Thyroid gland (tissue), 4 donors: ENCODE data around the gene REPS1. TPM values are rescaled to one million over a fixed set of nuclear protein-coding genes. Genes with fewer than 3 reads are reported as not detected.

Source experiments
- DNase-seq, 2 donors: peaks; one replicate each; pipeline ENCODE4 v3.0.0-alpha.2; 2019
- H3K27ac ChIP-seq, 3 donors: fragments of 200-600 bp; sonication (generic); 1 replicate in 2 of 3; 2 replicates in 1 of 3; pipeline ENCODE4 v1.5.1; 2016 to 2019; ENCODE audit warnings: mild to moderate bottlenecking in 1 of 3, moderate library complexity in 1 of 3
- H3K27me3 ChIP-seq: fragments of 200-600 bp; sonication (generic); one replicate; pipeline ENCODE4 v1.5.1; 2019
- H3K36me3 ChIP-seq, 2 donors: fragments of 200-600 bp; sonication (generic); one replicate each; pipeline ENCODE4 v1.5.1; 2016 to 2019
- H3K4me1 ChIP-seq, 2 donors: fragments of 200-600 bp; sonication (generic); one replicate each; pipeline ENCODE4 v1.5.1; 2017 to 2019
- H3K4me3 ChIP-seq, 3 donors: fragments of 200-600 bp; sonication (generic); replicated peaks in 1 of 3; 1 replicate in 2 of 3; 2 replicates in 1 of 3; pipeline ENCODE4 v1.5.1; 2016; ENCODE audit warnings: mild to moderate bottlenecking in 1 of 3
- H3K9me3 ChIP-seq: fragments of 200-600 bp; sonication (generic); one replicate; pipeline ENCODE4 v1.5.1; 2017
- CTCF ChIP-seq, 6 experiments: fragments of 200-600 bp in 3 of 6; fragments of 450-650 bp in 3 of 6; sonication (generic) in 3 of 6; IDR thresholded peaks; one replicate each; pipeline ENCODE4 v1.5.1; 2016 to 2019; ENCODE audit warnings: antibody characterized with exemption in 6 of 6, mild to moderate bottlenecking in 2 of 6, inconsistent platforms in 1 of 6, moderate library complexity in 1 of 6
- POLR2A ChIP-seq, 2 donors: fragments of 450-650 bp; IDR thresholded peaks; one replicate each; pipeline ENCODE4 v1.6.1; 2017; ENCODE audit warnings: antibody characterized with exemption in 2 of 2, mild to moderate bottlenecking in 2 of 2, moderate library complexity in 1 of 2
- WGBS, 2 donors: methylation state at CpG; one replicate each; pipeline ENCODE4 v1.1.5; 2017; 5-methylcytosine and 5-hydroxymethylcytosine counted together
- intact Hi-C: fragments of 100-400 bp; cut with DNase I; formaldehyde crosslinking; loops from one replicate; pipeline ENCODE4 v1.15.1; 2023
- total RNA-seq, 4 donors: library from RNA; depleted of rRNA; stranded (reverse); fragments of >200 nt; gene quantifications; one replicate each; pipeline ENCODE4 v1.2.3, GENCODE V29; 2016

REPS1 gene
- total RNA-seq, 4 donors from 2014 or later, result 51.5 to 93.9 (median 66.1) TPM

- no peaks in the 10 kb centered on the region for H3K36me3 ChIP-seq
- no peak for DNase-seq
- peak overlapping the region in 2 of 3 donors; percentile 66 to 82 for H3K4me3 ChIP-seq
- intact Hi-C loops, result loop anchor here (5.0 kb wide), 1 partner anchor 174 kb away; no protein-coding TSS in a partner anchor
- H3K4me1 ChIP-seq, result peaks cover 18 to 24% of the 10 kb centered on the region in 2 donors
- WGBS, 2 donors, result 11 to 16% methylated on average over 3 of the region's 3 CpGs
- TF ChIP-seq POLR2A (IDR thresholded peaks at IDR 0.05) (no peak), CTCF (IDR thresholded peaks at IDR 0.05) (no peak)
- peak overlapping the region in 2 of 3 donors; percentile 71 to 91 for H3K27ac ChIP-seq
- H3K9me3 ChIP-seq, result no peaks in the 10 kb centered on the region
- H3K27me3 ChIP-seq, result no peaks in the 10 kb centered on the region
These were observed 1.5 kb downstream of the REPS1 start for GRCh38 chr6:138986578-138986977.

- 90 to 91% methylated on average over 2 of the region's 2 CpGs for WGBS, 2 donors
- Histone ChIP-seq H3K27ac (no peak overlapping the region), H3K9me3 (no peaks in the 10 kb centered on the region), H3K4me1 (peaks cover 15 to 21% of the 10 kb centered on the region in 2 donors), H3K27me3 (no peaks in the 10 kb centered on the region), H3K36me3 (no peaks in the 10 kb centered on the region), H3K4me3 (no peak overlapping the region)
- TF ChIP-seq CTCF (IDR thresholded peaks at IDR 0.05) (no peak), POLR2A (IDR thresholded peaks at IDR 0.05) (no peak)
- intact Hi-C loops, result no loop called here
- no peak for DNase-seq
These were observed 6.6 kb downstream of the REPS1 start for GRCh38 chr6:138981416-138981815.

GRCh38 chr6:138979813-138980668, 8.0 kb downstream of the REPS1 start:
- Histone ChIP-seq H3K4me1 (peaks cover 12 to 19% of the 10 kb centered on the region in 2 donors), H3K27ac (no peak overlapping the region), H3K9me3 (no peaks in the 10 kb centered on the region), H3K4me3 (no peak overlapping the region), H3K27me3 (no peaks in the 10 kb centered on the region), H3K36me3 (no peaks in the 10 kb centered on the region)
- DNase-seq, result no peak
- intact Hi-C loops, result no loop called here
- TF ChIP-seq CTCF (IDR thresholded peaks at IDR 0.05), result no peak
- TF ChIP-seq POLR2A (IDR thresholded peaks at IDR 0.05), result no peak
- WGBS, 2 donors, result 95 to 98% methylated on average over 5 of the region's 5 CpGs

GRCh38 chr6:138979365-138979764, 8.7 kb downstream of the REPS1 start:
- Histone ChIP-seq H3K36me3 (no peaks in the 10 kb centered on the region), H3K27me3 (no peaks in the 10 kb centered on the region), H3K9me3 (no peaks in the 10 kb centered on the region), H3K4me1 (peaks cover 12 to 15% of the 10 kb centered on the region in 2 donors), H3K4me3 (no peak overlapping the region), H3K27ac (no peak overlapping the region)
- TF ChIP-seq CTCF (IDR thresholded peaks at IDR 0.05), result no peak
- TF ChIP-seq POLR2A (IDR thresholded peaks at IDR 0.05), result no peak
- intact Hi-C loops, result no loop called here
- 83 to 93% methylated on average over 2 of the region's 2 CpGs for WGBS, 2 donors
- DNase-seq, result no peak

GRCh38 chr6:138978229-138978628, 9.8 kb downstream of the REPS1 start:
- H3K9me3 ChIP-seq, result no peaks in the 10 kb centered on the region
- WGBS, 2 donors, result 95 to 97% methylated on average over 4 of the region's 4 CpGs
- no peak overlapping the region for H3K27ac ChIP-seq
- no peak overlapping the region for H3K4me3 ChIP-seq
- H3K27me3 ChIP-seq, result no peaks in the 10 kb centered on the region
- intact Hi-C loops, result no loop called here
- peaks cover 15 to 21% of the 10 kb centered on the region in 2 donors for H3K4me1 ChIP-seq
- no peak for TF ChIP-seq POLR2A (IDR thresholded peaks at IDR 0.05)
- TF ChIP-seq CTCF (IDR thresholded peaks at IDR 0.05), result no peak
- no peaks in the 10 kb centered on the region for H3K36me3 ChIP-seq
- no peak for DNase-seq
